Stomach (tissue), 4 donors: ENCODE data around the gene PPFIA1.

ENCODE experiments used
- CTCF ChIP-seq, 7 experiments: fragments of 450-650 bp in 4 of 7; fragments of 200-600 bp in 3 of 7; sonication (generic) in 3 of 7; IDR thresholded peaks; one replicate each; pipeline ENCODE4 v1.5.1; 2016 to 2019; ENCODE audit warnings: antibody characterized with exemption in 7 of 7, control low read depth in 2 of 7, mild to moderate bottlenecking in 1 of 7
- EP300 ChIP-seq: sonication (generic); formaldehyde crosslinking; IDR thresholded peaks from one replicate; pipeline ENCODE4 v1.6.1; 2017; ENCODE audit warnings: antibody characterized with exemption

GRCh38 chr11:70271649-70271953 is 1.1 kb downstream of the PPFIA1 start:
- TF ChIP-seq EP300, result no peak
- no peak for TF ChIP-seq CTCF (IDR thresholded peaks at IDR 0.05)
